AG09309 (cell line): Measurements from ENCODE around the gene FEV.

Experiments used
- DNase-seq: peaks from one replicate; pipeline ENCODE4 v3.0.0-alpha.2; 2010; ENCODE audit warnings: low read depth
- H3K4me3 ChIP-seq: 2 replicates; pipeline ENCODE4 v1.5.1; 2011; ENCODE audit warnings: mild to moderate bottlenecking, low read depth, low read length, moderate library complexity; ENCODE audit not compliant: control insufficient read depth
- CTCF ChIP-seq: IDR thresholded peaks from 2 replicates; pipeline ENCODE4 v1.5.1; 2011; ENCODE audit warnings: mild to moderate bottlenecking, low read depth, low read length, inconsistent platforms; ENCODE audit not compliant: insufficient read depth, control insufficient read depth; ENCODE audit errors: missing control alignments

The FEV gene

GRCh38 chr2:219028141-219028540 is 43.2 kb upstream of the FEV start:
- DNase-seq, result no peak

GRCh38 chr2:219027511-219028055 is 42.6 kb upstream of the FEV start:
- H3K4me3 ChIP-seq, result no peak overlapping the region
- no peak for DNase-seq
- no peak for TF ChIP-seq CTCF

More at GRCh38 chr2:219028141-219028540, 43.2 kb upstream of the FEV start:
- H3K4me3 ChIP-seq, result no peak overlapping the region
- TF ChIP-seq CTCF, result no peak

GRCh38 chr2:219026946-219027345 is 42.0 kb upstream of the FEV start:
- DNase-seq, result no peak
- no peak for TF ChIP-seq CTCF
- H3K4me3 ChIP-seq, result no peak overlapping the region

- DNase-seq, result no peak
- TF ChIP-seq CTCF, result no peak
- no peak overlapping the region for H3K4me3 ChIP-seq
Observed at GRCh38 chr2:219025637-219026585, 40.9 kb upstream of the FEV start.

GRCh38 chr2:219024059-219024458 is 39.1 kb upstream of the FEV start:
- no peak for TF ChIP-seq CTCF
- H3K4me3 ChIP-seq, result no peak overlapping the region
- DNase-seq, result no peak

GRCh38 chr2:219023045-219023605 is 38.1 kb upstream of the FEV start:
- TF ChIP-seq CTCF, result no peak
- H3K4me3 ChIP-seq, result no peak overlapping the region
- DNase-seq, result no peak
